ENCODE measurements around the gene ANO8. TPM values are rescaled to one million over a fixed set of nuclear protein-coding genes. Genes with fewer than 3 reads are reported as not detected.
A peak's percentile ranks its signal among the peaks of the same experiment; 100 is the strongest.

The ANO8 gene
- total and polyA plus RNA-seq, 2 of the 8 experiments (the other 6 are each of a cell fraction or from before 2014, with no cell fraction given) = 9.5 to 20.7 TPM

DNA sequence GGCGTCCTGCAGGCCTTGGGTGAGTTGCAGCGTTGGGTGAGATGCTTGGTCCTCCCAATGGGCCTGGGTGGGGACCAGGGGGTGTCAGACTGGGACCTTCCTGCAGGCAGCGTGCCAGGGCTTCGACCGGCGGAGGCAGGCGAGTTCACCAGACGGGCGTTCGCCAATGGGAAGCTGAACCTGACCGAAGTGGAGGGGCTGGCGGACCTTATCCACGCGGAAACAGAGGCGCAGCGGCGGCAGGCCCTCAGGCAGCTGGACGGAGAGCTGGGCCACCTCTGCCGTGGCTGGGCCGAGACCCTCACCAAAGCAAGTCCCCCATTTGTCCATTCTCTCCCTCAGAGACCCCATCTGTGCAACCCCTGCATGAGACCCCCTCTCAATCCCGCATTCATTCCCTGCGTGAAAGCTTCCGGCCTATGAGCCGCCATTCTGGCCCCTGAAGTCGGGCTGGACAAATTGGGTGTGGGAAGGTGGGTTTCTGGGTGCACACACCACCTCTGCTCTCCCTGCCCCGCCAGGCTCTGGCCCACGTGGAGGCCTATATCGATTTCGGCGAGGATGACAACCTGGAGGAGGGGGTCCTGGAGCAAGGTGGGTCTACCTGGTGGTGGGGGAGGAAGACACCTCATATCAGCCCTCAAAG, 3.9 kb upstream of the ANO8 start:
- Histone ChIP-seq H3K14ac (ENCODE audit: insufficient read length) (no peak overlapping the region), H3K23me2 (ENCODE audit: low read depth, low read length) (peaks cover 23% of the 10 kb centered on the region), H2BK120ac (replicated peaks; ENCODE audit: low read depth, low read length) (no peak overlapping the region), H3K27ac (ENCODE audit: low read depth, low read length) (no peak overlapping the region), H3K4me1 (replicated peaks in 1 of 4; ENCODE audit: control insufficient read depth in 3 of 4, insufficient read depth in 4 of 4, low read length in 3 of 4) (peaks cover 0 to 34% (median 26%) of the 10 kb centered on the region in 4 experiments; a peak in 5 of 7 replicates), H3K36me3 (ENCODE audit: control insufficient read depth in 2 of 4, insufficient read depth in 4 of 4, low read length in 3 of 4) (peaks cover 0 to 3% (median 0%) of the 10 kb centered on the region in 4 experiments; a peak in 1 of 8 replicates), H3K56ac (replicated peaks; ENCODE audit: insufficient read length, low read depth, low read length) (no peak overlapping the region), H2BK5ac (ENCODE audit: low read depth, low read length) (0 out of 2 replicates have a peak overlapping the region, but pooled peaks have one; percentile 71), H4K5ac (ENCODE audit: insufficient read length, low read depth, low read length) (no peak overlapping the region), H2BK12ac (ENCODE audit: low read depth, low read length) (peak overlapping the region; percentile 50; the same call in 1 of the 2 replicates), H3K79me1 (ENCODE audit: low read depth, low read length) (peaks cover 3% of the 10 kb centered on the region), H3K4me3 (ENCODE audit: extremely low read depth in 1 of 4, insufficient read depth in 2 of 4, low read depth in 3 of 4, low read length in 4 of 4) (peak overlapping the region; percentile 74 to 96 (median 93); a peak in 7 of 8 replicates), H2BK20ac (ENCODE audit: low read length) (no peak overlapping the region), H3K23ac (ENCODE audit: insufficient read length) (no peak overlapping the region), H4K91ac (replicated peaks; ENCODE audit: insufficient read length, low read length) (no peak overlapping the region), H2BK15ac (ENCODE audit: low read length) (no peak overlapping the region), H4K8ac (ENCODE audit: extremely low read depth, insufficient read depth, low read length) (peak overlapping the region; percentile 70; the same call in 1 of the 2 replicates), H3K27me3 (replicated peaks in 1 of 4; ENCODE audit: control insufficient read depth in 3 of 4, extremely low read depth in 1 of 4, insufficient read depth in 3 of 4, low read length in 3 of 4) (no peaks in the 10 kb centered on the region), H3K9ac (replicated peaks in 1 of 4; ENCODE audit: extremely low read depth in 1 of 4, low read depth in 3 of 4, low read length in 3 of 4) (no peak overlapping the region; a peak in 1 of 7 replicates), H3K4me2 (ENCODE audit: insufficient read depth in 1 of 2, low read depth in 2 of 2, low read length in 2 of 2) (peak overlapping the region; percentile 84 to 91), H2AFZ (ENCODE audit: low read length) (no peak overlapping the region), H3K18ac (ENCODE audit: extremely low read depth, low read length) (no peak overlapping the region), H3K4ac (replicated peaks; ENCODE audit: insufficient read length, low read depth, low read length) (peak overlapping the region; percentile 36), H4K20me1 (replicated peaks in 1 of 2; ENCODE audit: control insufficient read depth in 1 of 2, insufficient read depth in 2 of 2, low read length in 2 of 2) (peaks cover 0 to 2% of the 10 kb centered on the region in 2 experiments), H2AK5ac (ENCODE audit: low read depth, low read length) (no peak overlapping the region), H3K79me2 (ENCODE audit: control insufficient read depth in 1 of 2, insufficient read depth in 2 of 2, low read length in 2 of 2) (no peaks in the 10 kb centered on the region), H3K9me3 (ENCODE audit: insufficient read depth in 2 of 2, low read depth in 1 of 2, low read length in 1 of 2) (no peaks in the 10 kb centered on the region)
- CTCF ChIA-PET (ENCODE audit: partially characterized antibody) = interaction anchor here (0.8 to 13.5 kb wide), 5 partner anchors 33 to 127 kb away, joined by 3 to 153 read pairs (median 4); partner anchors contain the start of genes CCDC194 and MRPL34
- POLR2A ChIA-PET (ENCODE audit: partially characterized antibody) = interaction anchor here (0.7 to 13.5 kb wide), 10 partner anchors 9 to 640 kb away, joined by 3 to 100 read pairs (median 4); partner anchors contain the start of gene DDA1
- no peak for DNase-seq (ENCODE audit: low read depth in 1 of 2, low spot score in 2 of 2)
- FAIRE-seq = no peak
- 90% methylated on average over 30 of the region's 30 CpGs; no CpG with 5 or more reads in 1 of the 2 experiments for WGBS, 2 experiments (ENCODE audit: extremely low coverage in 1 of 2, insufficient coverage in 1 of 2, insufficient read length in 1 of 2, insufficient replicate concordance in 2 of 2, low coverage in 1 of 2, low lambda C conversion rate in 2 of 2, missing lambda C conversion rate in 1 of 2)
- TF ChIP-seq BACH1 (IDR thresholded peaks at IDR 0.05; ENCODE audit: low read length) (no peak), PHF8 (conservative IDR thresholded peaks at IDR 0.05; ENCODE audit: low read depth, low read length) (no peak), RFX5 (IDR thresholded peaks at IDR 0.05; ENCODE audit: borderline replicate concordance, low read depth, low read length) (no peak), SIX5 (IDR thresholded peaks at IDR 0.05; ENCODE audit: low read depth, low read length) (no peak), GABPA (IDR thresholded peaks at IDR 0.05; ENCODE audit: borderline replicate concordance, insufficient read depth, low read length) (no peak), TEAD4 (IDR thresholded peaks at IDR 0.05; ENCODE audit: low read depth, low read length) (no peak), POLR2AphosphoS5 (IDR thresholded peaks at IDR 0.05; ENCODE audit: low read depth, low read length) (no peak), SAP30 (IDR thresholded peaks at IDR 0.05; ENCODE audit: insufficient read depth, insufficient replicate concordance, low read length) (no peak)
- TF ChIP-seq, protein P1, sequence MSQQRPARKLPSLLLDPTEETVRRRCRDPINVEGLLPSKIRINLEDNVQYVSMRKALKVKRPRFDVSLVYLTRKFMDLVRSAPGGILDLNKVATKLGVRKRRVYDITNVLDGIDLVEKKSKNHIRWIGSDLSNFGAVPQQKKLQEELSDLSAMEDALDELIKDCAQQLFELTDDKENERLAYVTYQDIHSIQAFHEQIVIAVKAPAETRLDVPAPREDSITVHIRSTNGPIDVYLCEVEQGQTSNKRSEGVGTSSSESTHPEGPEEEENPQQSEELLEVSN (IDR thresholded peaks at IDR 0.05) = no peak
- TF ChIP-seq, protein P2, sequence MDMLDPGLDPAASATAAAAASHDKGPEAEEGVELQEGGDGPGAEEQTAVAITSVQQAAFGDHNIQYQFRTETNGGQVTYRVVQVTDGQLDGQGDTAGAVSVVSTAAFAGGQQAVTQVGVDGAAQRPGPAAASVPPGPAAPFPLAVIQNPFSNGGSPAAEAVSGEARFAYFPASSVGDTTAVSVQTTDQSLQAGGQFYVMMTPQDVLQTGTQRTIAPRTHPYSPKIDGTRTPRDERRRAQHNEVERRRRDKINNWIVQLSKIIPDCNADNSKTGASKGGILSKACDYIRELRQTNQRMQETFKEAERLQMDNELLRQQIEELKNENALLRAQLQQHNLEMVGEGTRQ (IDR thresholded peaks at IDR 0.05; ENCODE audit: low read length) = no peak

Data from H1 (cell line).